B cell (primary cell): Measurements from ENCODE around the gene NCOA1.

Experiments used
- EZH2 ChIP-seq: IDR thresholded peaks from 2 replicates; pipeline ENCODE4 v1.6.1; 2012; ENCODE audit warnings: borderline replicate concordance, low read depth, mild to moderate bottlenecking, moderate library complexity, low read length; ENCODE audit not compliant: insufficient read depth, poor library complexity, severe bottlenecking
- TF ChIP-seq, protein P1 (sequence below): fragments of 200-600 bp; IDR thresholded peaks from one replicate; pipeline ENCODE4 v1.8.0; 2022; ENCODE audit warnings: antibody characterized with exemption, mild to moderate bottlenecking

DNA sequence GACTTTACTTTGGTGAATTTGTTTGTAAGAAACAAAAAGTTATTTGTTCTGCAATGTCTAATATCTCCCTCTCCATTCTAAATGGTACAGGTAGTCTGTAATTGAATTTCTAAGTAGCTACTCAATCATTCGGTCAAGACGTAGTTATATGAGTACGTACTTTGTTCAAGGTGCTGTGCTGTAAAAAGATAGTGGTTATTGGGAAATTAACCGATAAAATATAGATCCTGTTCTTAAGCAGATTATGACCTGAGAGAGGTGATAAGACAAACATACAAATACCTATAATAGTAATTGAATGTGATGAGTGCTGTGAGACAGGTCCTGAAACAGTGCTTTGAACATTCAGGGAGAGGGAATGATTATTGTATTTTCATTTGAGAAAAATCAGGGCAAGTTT lies 7.1 kb downstream of the NCOA1 start:
- TF ChIP-seq, protein P1, sequence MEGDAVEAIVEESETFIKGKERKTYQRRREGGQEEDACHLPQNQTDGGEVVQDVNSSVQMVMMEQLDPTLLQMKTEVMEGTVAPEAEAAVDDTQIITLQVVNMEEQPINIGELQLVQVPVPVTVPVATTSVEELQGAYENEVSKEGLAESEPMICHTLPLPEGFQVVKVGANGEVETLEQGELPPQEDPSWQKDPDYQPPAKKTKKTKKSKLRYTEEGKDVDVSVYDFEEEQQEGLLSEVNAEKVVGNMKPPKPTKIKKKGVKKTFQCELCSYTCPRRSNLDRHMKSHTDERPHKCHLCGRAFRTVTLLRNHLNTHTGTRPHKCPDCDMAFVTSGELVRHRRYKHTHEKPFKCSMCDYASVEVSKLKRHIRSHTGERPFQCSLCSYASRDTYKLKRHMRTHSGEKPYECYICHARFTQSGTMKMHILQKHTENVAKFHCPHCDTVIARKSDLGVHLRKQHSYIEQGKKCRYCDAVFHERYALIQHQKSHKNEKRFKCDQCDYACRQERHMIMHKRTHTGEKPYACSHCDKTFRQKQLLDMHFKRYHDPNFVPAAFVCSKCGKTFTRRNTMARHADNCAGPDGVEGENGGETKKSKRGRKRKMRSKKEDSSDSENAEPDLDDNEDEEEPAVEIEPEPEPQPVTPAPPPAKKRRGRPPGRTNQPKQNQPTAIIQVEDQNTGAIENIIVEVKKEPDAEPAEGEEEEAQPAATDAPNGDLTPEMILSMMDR, result no peak
- TF ChIP-seq EZH2, result no peak
